GM12878 (cell line): ENCODE measurements around the gene EML5. TPM values are rescaled to one million over a fixed set of nuclear protein-coding genes. Genes with fewer than 3 reads are reported as not detected.

Experiments used
- ATAC-seq: fragments of 200-7000 bp; cut with Tn5 transposase; 3 replicates; pipeline ENCODE4 v1.9.1; 2020; ENCODE audit warnings: mild to moderate bottlenecking, moderate library complexity
- BruUV-seq: library from RNA; stranded (reverse); fragments of 400-500 nt; replicated peaks from 2 replicates; lab custom pipeline; 2021; lab: Mats Ljungman, UMichigan
- CTCF ChIA-PET: fragments of 300-600 bp; sonication (Branson Sonifier 250); formaldehyde crosslinking; extraction: SDS; loops from one replicate; lab custom pipeline; 2021; ENCODE audit warnings: inconsistent platforms; lab: Yijun Ruan, JAX
- POLR2A ChIA-PET: fragments of 350-600 bp; formaldehyde crosslinking; extraction: SDS; loops from one replicate; lab custom pipeline; 2021; ENCODE audit warnings: inconsistent platforms; lab: Charles Lee
- RAD21 ChIA-PET: fragments of 300-600 bp; sonication (Branson Sonifier 250); formaldehyde crosslinking; loops from one replicate; lab custom pipeline; 2023; ENCODE audit warnings: antibody characterized with exemption; ENCODE audit not compliant: unreplicated experiment; lab: Charles Lee
- SMC1A ChIA-PET: fragments of 300-600 bp; sonication (Branson Sonifier 250); formaldehyde crosslinking; loops from one replicate; lab custom pipeline; 2023; ENCODE audit not compliant: unreplicated experiment, uncharacterized antibody; lab: Charles Lee
- DNase-seq: peaks from one replicate; pipeline ENCODE4 v3.0.0-alpha.2; 2011; ENCODE audit warnings: low read depth, low spot score
- FAIRE-seq: peaks from 3 replicates; lab custom pipeline; 2011; peaks lifted over from hg19 to GRCh38; lab: Jason Lieb, UNC
- H2AFZ ChIP-seq: 2 replicates; pipeline ENCODE4 v1.6.0; 2011; ENCODE audit warnings: low read depth, low read length, control low read depth; ENCODE audit not compliant: control insufficient read depth
- H3K27ac ChIP-seq: 2 replicates; pipeline ENCODE4 v1.5.1; 2011; ENCODE audit warnings: control low read depth; ENCODE audit not compliant: control insufficient read depth, insufficient read depth
- H3K27me3 ChIP-seq, 2 experiments: replicated peaks in 1 of 2; 2 replicates each; pipeline versions ENCODE4 v1.6.0 to v1.6.1; 2011; ENCODE audit warnings: low read length in 1 of 2; ENCODE audit not compliant: control insufficient read depth in 2 of 2, insufficient read depth in 2 of 2
- H3K36me3 ChIP-seq, 2 experiments: 2 replicates each; pipeline ENCODE4 v1.5.1; 2011; ENCODE audit warnings: low read length in 1 of 2; ENCODE audit not compliant: control insufficient read depth in 2 of 2, insufficient read depth in 2 of 2
- H3K4me1 ChIP-seq: 2 replicates; pipeline ENCODE4 v1.6.1; 2011; ENCODE audit warnings: mild to moderate bottlenecking, low read length, moderate library complexity, mixed read lengths; ENCODE audit not compliant: control insufficient read depth, insufficient read depth
- H3K4me2 ChIP-seq: 2 replicates; pipeline ENCODE4 v1.6.0; 2011; ENCODE audit warnings: control low read depth; ENCODE audit not compliant: control insufficient read depth, insufficient read depth
- H3K4me3 ChIP-seq: fragments of 200-600 bp; sonication (generic); 2 replicates; pipeline ENCODE4 v1.5.1; 2016
- H3K79me2 ChIP-seq: 2 replicates; pipeline ENCODE4 v1.6.0; 2011; ENCODE audit warnings: low read length; ENCODE audit not compliant: control insufficient read depth, insufficient read depth
- H3K9ac ChIP-seq: 2 replicates; pipeline ENCODE4 v1.8.0; 2011; ENCODE audit warnings: low read length, control low read depth, mixed read lengths; ENCODE audit not compliant: control insufficient read depth, insufficient read depth
- H3K9me3 ChIP-seq: replicated peaks from 3 replicates; pipeline ENCODE4 v1.5.1; 2011; ENCODE audit warnings: mild to moderate bottlenecking, low read length; ENCODE audit not compliant: control insufficient read depth, insufficient read depth
- H4K20me1 ChIP-seq: 2 replicates; pipeline ENCODE4 v1.6.0; 2011; ENCODE audit not compliant: control insufficient read depth, insufficient read depth
- ATF7 ChIP-seq: fragments of 450-650 bp; IDR thresholded peaks from 2 replicates; pipeline ENCODE4 v1.6.1; 2016; ENCODE audit warnings: low read depth, mild to moderate bottlenecking
- FOXK2 ChIP-seq: fragments of 450-650 bp; IDR thresholded peaks from 2 replicates; pipeline ENCODE4 v1.6.1; 2017; ENCODE audit warnings: mild to moderate bottlenecking, moderate library complexity
- HDAC6 ChIP-seq: fragments of 200-600 bp; sonication (generic); IDR thresholded peaks from one replicate; pipeline ENCODE4 v1.8.0; 2017; ENCODE audit warnings: antibody characterized with exemption; ENCODE audit not compliant: unreplicated experiment
- IKZF2 ChIP-seq, 2 experiments: fragments of 450-650 bp; IDR thresholded peaks; 2 replicates each; pipeline ENCODE4 v1.6.1; 2017; ENCODE audit warnings: mild to moderate bottlenecking in 2 of 2, moderate library complexity in 2 of 2
- MEF2B ChIP-seq: fragments of 450-650 bp; IDR thresholded peaks from 2 replicates; pipeline ENCODE4 v1.6.1; 2018; ENCODE audit warnings: mild to moderate bottlenecking, moderate library complexity; ENCODE audit not compliant: partially characterized antibody, poor library complexity, severe bottlenecking
- MYB ChIP-seq: fragments of 150-350 bp; IDR thresholded peaks from 2 replicates; pipeline ENCODE4 v1.6.1; 2014; ENCODE audit warnings: mild to moderate bottlenecking, low read depth, low read length, borderline replicate concordance
- MYC ChIP-seq: IDR thresholded peaks from 2 replicates; pipeline ENCODE4 v1.6.1; 2011; ENCODE audit warnings: mild to moderate bottlenecking, low read length, moderate library complexity, inconsistent platforms; ENCODE audit not compliant: insufficient read depth, insufficient replicate concordance, insufficient read length, severe bottlenecking
- NFXL1 ChIP-seq: fragments of 450-650 bp; IDR thresholded peaks from 2 replicates; pipeline ENCODE4 v1.6.1; 2017; ENCODE audit warnings: antibody characterized with exemption, mild to moderate bottlenecking, borderline replicate concordance
- RBBP5 ChIP-seq: fragments of 200-600 bp; sonication (generic); conservative IDR thresholded peaks from 2 replicates; pipeline ENCODE4 v1.6.1; 2016
- TCF7 ChIP-seq: IDR thresholded peaks from 2 replicates; pipeline ENCODE4 v1.6.1; 2014; ENCODE audit warnings: antibody characterized with exemption, borderline replicate concordance
- YY1 ChIP-seq: IDR thresholded peaks from 2 replicates; pipeline ENCODE4 v1.6.1; 2011; ENCODE audit warnings: low read depth, mild to moderate bottlenecking, low read length
- ZSCAN29 ChIP-seq: fragments of 450-650 bp; IDR thresholded peaks from 2 replicates; pipeline ENCODE4 v1.6.1; 2017; ENCODE audit warnings: mild to moderate bottlenecking, moderate library complexity
- WGBS: methylation state at CpG from one replicate; pipeline ENCODE4 v1.1.6; 2016; ENCODE audit warnings: low lambda C conversion rate; ENCODE audit not compliant: insufficient replicate concordance, insufficient coverage; ENCODE audit errors: missing lambda C conversion rate; 5-methylcytosine and 5-hydroxymethylcytosine counted together
- in situ Hi-C: fragments of 300-500 bp; cut with MboI; formaldehyde crosslinking; loops from 9 replicates; pipeline ENCODE4 v1.14.3; 2018; ENCODE audit warnings: mixed read lengths
- intact Hi-C: fragments of 100-400 bp; cut with micrococcal nuclease; formaldehyde crosslinking; loops from one replicate; pipeline ENCODE4 v1.14.2; 2022; ENCODE audit not compliant: unreplicated experiment
- polyA plus RNA-seq, 11 experiments: library from polyadenylated mRNA; depleted of rRNA in 4 of 11; unstranded in 6 of 11; stranded (reverse) in 5 of 11; fragments of >200 nt; fragmentation: Nextera tagmentation in 4 of 11; fragmentation: Illumina TruSeq in 1 of 11; extraction: Ambion mirVana in 4 of 11; extraction: Trizol in 1 of 11; gene quantifications; 1 replicate in 1 of 11; 2 replicates in 10 of 11; pipeline versions ENCODE4 v1.2.1 to v1.2.3, GENCODE V29; 2011 to 2016; ENCODE audit warnings: inconsistent platforms in 2 of 11, missing spikeins in 2 of 11, low read depth in 1 of 11
- total RNA-seq, 4 experiments: library from RNA; depleted of rRNA in 3 of 4; stranded (reverse); fragments of >200 nt in 3 of 4; fragmentation: Illumina TruSeq in 1 of 4; extraction: Trizol in 1 of 4; gene quantifications; 2 replicates each; pipeline versions ENCODE4 v1.2.1 to v1.2.3, GENCODE V29; 2013 to 2021
- TF ChIP-seq, protein P1 (sequence below), 3 experiments: IDR thresholded peaks in 2 of 3; conservative IDR thresholded peaks in 1 of 3; 2 replicates each; pipeline ENCODE4 v1.5.1; 2011; ENCODE audit warnings: low read depth in 3 of 3, low read length in 3 of 3, mild to moderate bottlenecking in 3 of 3, control low read depth in 2 of 3, moderate library complexity in 2 of 3, inconsistent platforms in 1 of 3, mixed read lengths in 1 of 3; ENCODE audit not compliant: control insufficient read depth in 2 of 3, insufficient read depth in 1 of 3; ENCODE audit errors: extremely low read depth in 1 of 3
- TF ChIP-seq, protein P2 (sequence below): fragments of 450-650 bp; IDR thresholded peaks from 2 replicates; pipeline ENCODE4 v1.6.1; 2017; ENCODE audit warnings: mild to moderate bottlenecking, moderate library complexity
- TF ChIP-seq, protein P3 (sequence below): IDR thresholded peaks from 2 replicates; pipeline ENCODE4 v1.6.1; 2011; ENCODE audit warnings: low read depth, low read length, improper control_type of control experiment, borderline replicate concordance

EML5 gene
- total and polyA plus RNA-seq, 10 of the 15 experiments (the other 5 are each of a cell fraction or from before 2014, with no cell fraction given): 0.08 to 0.35 (median 0.22) TPM; not detected in 1

GRCh38 chr14:88792473-88793258 lies at the start of gene EML5 (continued):
- TF ChIP-seq YY1 (peak; percentile 12; the same call in 1 of the 2 replicates), NFXL1 (peak; percentile 66; the same call in 1 of the 2 replicates)
- TF ChIP-seq, protein P1, sequence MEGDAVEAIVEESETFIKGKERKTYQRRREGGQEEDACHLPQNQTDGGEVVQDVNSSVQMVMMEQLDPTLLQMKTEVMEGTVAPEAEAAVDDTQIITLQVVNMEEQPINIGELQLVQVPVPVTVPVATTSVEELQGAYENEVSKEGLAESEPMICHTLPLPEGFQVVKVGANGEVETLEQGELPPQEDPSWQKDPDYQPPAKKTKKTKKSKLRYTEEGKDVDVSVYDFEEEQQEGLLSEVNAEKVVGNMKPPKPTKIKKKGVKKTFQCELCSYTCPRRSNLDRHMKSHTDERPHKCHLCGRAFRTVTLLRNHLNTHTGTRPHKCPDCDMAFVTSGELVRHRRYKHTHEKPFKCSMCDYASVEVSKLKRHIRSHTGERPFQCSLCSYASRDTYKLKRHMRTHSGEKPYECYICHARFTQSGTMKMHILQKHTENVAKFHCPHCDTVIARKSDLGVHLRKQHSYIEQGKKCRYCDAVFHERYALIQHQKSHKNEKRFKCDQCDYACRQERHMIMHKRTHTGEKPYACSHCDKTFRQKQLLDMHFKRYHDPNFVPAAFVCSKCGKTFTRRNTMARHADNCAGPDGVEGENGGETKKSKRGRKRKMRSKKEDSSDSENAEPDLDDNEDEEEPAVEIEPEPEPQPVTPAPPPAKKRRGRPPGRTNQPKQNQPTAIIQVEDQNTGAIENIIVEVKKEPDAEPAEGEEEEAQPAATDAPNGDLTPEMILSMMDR (IDR thresholded peaks at IDR 0.05 in 2 of 3, conservative IDR thresholded peaks at IDR 0.05 in 1 of 3; ENCODE audit: control insufficient read depth in 2 of 3, extremely low read depth in 1 of 3, insufficient read depth in 1 of 3, low read depth in 3 of 3, low read length in 3 of 3): peak; percentile 11 to 19 (median 18); a peak in 1 of 6 replicates

DNA sequence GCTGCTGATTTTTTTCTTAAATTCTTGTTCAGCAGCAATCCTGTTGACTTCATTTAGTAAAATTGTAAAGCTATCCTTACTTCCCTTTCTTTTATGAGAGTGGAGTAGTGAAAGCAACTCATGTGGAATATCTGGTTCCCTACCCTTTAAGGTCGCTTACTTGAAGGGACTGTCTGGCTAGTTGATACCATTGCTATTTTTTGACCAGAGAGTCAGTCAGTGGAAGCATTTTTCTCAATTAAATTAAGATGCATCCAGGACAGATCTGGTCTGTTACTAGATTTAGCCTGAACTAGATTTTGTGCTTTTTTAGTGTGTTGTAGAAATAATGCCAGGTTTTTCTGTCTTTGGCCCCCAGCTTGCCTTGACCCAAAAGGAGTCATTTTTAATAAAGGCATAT lies 49.7 kb upstream of the EML5 start:
- intact Hi-C loops: no loop called here
- DNase-seq (no peak), ATAC-seq (no peak), FAIRE-seq (no peak)
- H4K20me1 ChIP-seq: no peaks in the 10 kb centered on the region
- CTCF ChIA-PET: interaction anchor here (0.6 to 2.6 kb wide), 3 partner anchors 9 to 174 kb away, joined by 3 to 8 read pairs (median 5); no protein-coding TSS in a partner anchor
- TF ChIP-seq, protein P2, sequence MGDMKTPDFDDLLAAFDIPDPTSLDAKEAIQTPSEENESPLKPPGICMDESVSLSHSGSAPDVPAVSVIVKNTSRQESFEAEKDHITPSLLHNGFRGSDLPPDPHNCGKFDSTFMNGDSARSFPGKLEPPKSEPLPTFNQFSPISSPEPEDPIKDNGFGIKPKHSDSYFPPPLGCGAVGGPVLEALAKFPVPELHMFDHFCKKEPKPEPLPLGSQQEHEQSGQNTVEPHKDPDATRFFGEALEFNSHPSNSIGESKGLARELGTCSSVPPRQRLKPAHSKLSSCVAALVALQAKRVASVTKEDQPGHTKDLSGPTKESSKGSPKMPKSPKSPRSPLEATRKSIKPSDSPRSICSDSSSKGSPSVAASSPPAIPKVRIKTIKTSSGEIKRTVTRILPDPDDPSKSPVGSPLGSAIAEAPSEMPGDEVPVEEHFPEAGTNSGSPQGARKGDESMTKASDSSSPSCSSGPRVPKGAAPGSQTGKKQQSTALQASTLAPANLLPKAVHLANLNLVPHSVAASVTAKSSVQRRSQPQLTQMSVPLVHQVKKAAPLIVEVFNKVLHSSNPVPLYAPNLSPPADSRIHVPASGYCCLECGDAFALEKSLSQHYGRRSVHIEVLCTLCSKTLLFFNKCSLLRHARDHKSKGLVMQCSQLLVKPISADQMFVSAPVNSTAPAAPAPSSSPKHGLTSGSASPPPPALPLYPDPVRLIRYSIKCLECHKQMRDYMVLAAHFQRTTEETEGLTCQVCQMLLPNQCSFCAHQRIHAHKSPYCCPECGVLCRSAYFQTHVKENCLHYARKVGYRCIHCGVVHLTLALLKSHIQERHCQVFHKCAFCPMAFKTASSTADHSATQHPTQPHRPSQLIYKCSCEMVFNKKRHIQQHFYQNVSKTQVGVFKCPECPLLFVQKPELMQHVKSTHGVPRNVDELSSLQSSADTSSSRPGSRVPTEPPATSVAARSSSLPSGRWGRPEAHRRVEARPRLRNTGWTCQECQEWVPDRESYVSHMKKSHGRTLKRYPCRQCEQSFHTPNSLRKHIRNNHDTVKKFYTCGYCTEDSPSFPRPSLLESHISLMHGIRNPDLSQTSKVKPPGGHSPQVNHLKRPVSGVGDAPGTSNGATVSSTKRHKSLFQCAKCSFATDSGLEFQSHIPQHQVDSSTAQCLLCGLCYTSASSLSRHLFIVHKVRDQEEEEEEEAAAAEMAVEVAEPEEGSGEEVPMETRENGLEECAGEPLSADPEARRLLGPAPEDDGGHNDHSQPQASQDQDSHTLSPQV: no peak
- TF ChIP-seq MYC (no peak), ZSCAN29 (no peak), IKZF2 (IDR thresholded peaks at IDR 0.05) (no peak), MEF2B (no peak), FOXK2 (no peak), RBBP5 (no peak), ATF7 (no peak), TCF7 (no peak), HDAC6 (no peak), MYB (no peak)
- TF ChIP-seq, protein P3, sequence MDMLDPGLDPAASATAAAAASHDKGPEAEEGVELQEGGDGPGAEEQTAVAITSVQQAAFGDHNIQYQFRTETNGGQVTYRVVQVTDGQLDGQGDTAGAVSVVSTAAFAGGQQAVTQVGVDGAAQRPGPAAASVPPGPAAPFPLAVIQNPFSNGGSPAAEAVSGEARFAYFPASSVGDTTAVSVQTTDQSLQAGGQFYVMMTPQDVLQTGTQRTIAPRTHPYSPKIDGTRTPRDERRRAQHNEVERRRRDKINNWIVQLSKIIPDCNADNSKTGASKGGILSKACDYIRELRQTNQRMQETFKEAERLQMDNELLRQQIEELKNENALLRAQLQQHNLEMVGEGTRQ: no peak
- 78% methylated on average over 1 of the region's 1 CpG for WGBS
- H3K36me3 ChIP-seq: no peaks in the 10 kb centered on the region
- BruUV-seq: no TSS peak
- H2AFZ ChIP-seq: no peak overlapping the region
- RAD21 ChIA-PET: interaction anchor here (1.2 kb wide), 1 partner anchor 185 kb away, joined by 3 read pairs; no protein-coding TSS in a partner anchor
- no peaks in the 10 kb centered on the region for H3K4me1 ChIP-seq
- no peaks in the 10 kb centered on the region for H3K79me2 ChIP-seq
- H3K4me3 ChIP-seq: no peak overlapping the region
- SMC1A ChIA-PET: interaction anchor here (1.5 kb wide), 1 partner anchor 190 kb away, joined by 3 read pairs; no protein-coding TSS in a partner anchor
- no peak overlapping the region for H3K27ac ChIP-seq
- POLR2A ChIA-PET: no interaction called here
- no peaks in the 10 kb centered on the region for H3K9me3 ChIP-seq
- H3K9ac ChIP-seq: no peak overlapping the region
- in situ Hi-C loops: no loop called here
- no peak overlapping the region for H3K4me2 ChIP-seq
- H3K27me3 ChIP-seq: no peaks in the 10 kb centered on the region
